Upper lobe of left lung (tissue), 4 donors: ENCODE measurements around the gene FBXO39.
"Not testable (repeated sequence)": the region's sequence is repeated elsewhere in the genome, so short reads cannot be mapped to it uniquely, and the experiment has no call there.

Experiments
- CTCF ChIP-seq, 6 experiments: fragments of 450-650 bp in 4 of 6; fragments of 200-600 bp in 2 of 6; sonication (generic) in 2 of 6; IDR thresholded peaks; one replicate each; pipeline ENCODE4 v1.5.1; 2016 to 2019; ENCODE audit warnings: antibody characterized with exemption in 6 of 6
- POLR2A ChIP-seq, 4 donors: fragments of 450-650 bp; IDR thresholded peaks; one replicate each; pipeline ENCODE4 v1.5.1; 2016 to 2017; ENCODE audit warnings: antibody characterized with exemption in 4 of 4, mild to moderate bottlenecking in 2 of 4

- not testable (repeated sequence) for TF ChIP-seq POLR2A, CTCF (IDR thresholded peaks at IDR 0.05)
Observed at GRCh38 chr17:6746665-6747064, 29.4 kb upstream of the FBXO39 start.
